GM11168 (cell line): ENCODE data around the gene FSTL5.

Source experiments
- in situ Hi-C: fragments of 300-500 bp; cut with MboI; formaldehyde crosslinking; loops from one replicate; pipeline ENCODE4 v1.12.0; 2022; ENCODE audit warnings: low sequenced_read_pairs; ENCODE audit not compliant: unreplicated experiment

The FSTL5 gene

GRCh38 chr4:161376275-161376674, 787.5 kb downstream of the FSTL5 start:
- in situ Hi-C loops = no loop called here

GRCh38 chr4:161364681-161365080, 799.1 kb downstream of the FSTL5 start:
- in situ Hi-C loops = no loop called here

- in situ Hi-C loops = no loop called here
Observed at GRCh38 chr4:161360982-161361381, 802.8 kb downstream of the FSTL5 start.

- in situ Hi-C loops = no loop called here
Observed at GRCh38 chr4:161359491-161359890, 804.3 kb downstream of the FSTL5 start.

- in situ Hi-C loops = no loop called here
Observed at GRCh38 chr4:161356351-161356750, 807.4 kb downstream of the FSTL5 start.

- in situ Hi-C loops = no loop called here
Observed at GRCh38 chr4:161350946-161351345, 812.9 kb downstream of the FSTL5 start.

- in situ Hi-C loops = no loop called here
Observed at GRCh38 chr4:161345741-161346140, 818.1 kb downstream of the FSTL5 start.

- in situ Hi-C loops = no loop called here
Observed at GRCh38 chr4:161343569-161343950, 820.2 kb downstream of the FSTL5 start.

GRCh38 chr4:161342881-161343568, 820.8 kb downstream of the FSTL5 start:
- in situ Hi-C loops = no loop called here

- in situ Hi-C loops = no loop called here
Observed at GRCh38 chr4:161336621-161337020, 827.2 kb downstream of the FSTL5 start.

GRCh38 chr4:161336016-161336530, 827.7 kb downstream of the FSTL5 start:
- in situ Hi-C loops = no loop called here
